C4-2B (cell line): ENCODE data around the gene CUX1.

ENCODE experiments used
- ZFX ChIP-seq: fragments of 450-650 bp; IDR thresholded peaks from 2 replicates; pipeline ENCODE4 v1.6.1; 2017
- TF ChIP-seq, protein P1 (sequence below): fragments of 450-650 bp; conservative IDR thresholded peaks from 2 replicates; pipeline ENCODE4 v1.5.1; 2017; ENCODE audit warnings: mild to moderate bottlenecking

GRCh38 chr7:102122026-102122425 lies 304.6 kb downstream of the CUX1 start:
- TF ChIP-seq, protein P1, sequence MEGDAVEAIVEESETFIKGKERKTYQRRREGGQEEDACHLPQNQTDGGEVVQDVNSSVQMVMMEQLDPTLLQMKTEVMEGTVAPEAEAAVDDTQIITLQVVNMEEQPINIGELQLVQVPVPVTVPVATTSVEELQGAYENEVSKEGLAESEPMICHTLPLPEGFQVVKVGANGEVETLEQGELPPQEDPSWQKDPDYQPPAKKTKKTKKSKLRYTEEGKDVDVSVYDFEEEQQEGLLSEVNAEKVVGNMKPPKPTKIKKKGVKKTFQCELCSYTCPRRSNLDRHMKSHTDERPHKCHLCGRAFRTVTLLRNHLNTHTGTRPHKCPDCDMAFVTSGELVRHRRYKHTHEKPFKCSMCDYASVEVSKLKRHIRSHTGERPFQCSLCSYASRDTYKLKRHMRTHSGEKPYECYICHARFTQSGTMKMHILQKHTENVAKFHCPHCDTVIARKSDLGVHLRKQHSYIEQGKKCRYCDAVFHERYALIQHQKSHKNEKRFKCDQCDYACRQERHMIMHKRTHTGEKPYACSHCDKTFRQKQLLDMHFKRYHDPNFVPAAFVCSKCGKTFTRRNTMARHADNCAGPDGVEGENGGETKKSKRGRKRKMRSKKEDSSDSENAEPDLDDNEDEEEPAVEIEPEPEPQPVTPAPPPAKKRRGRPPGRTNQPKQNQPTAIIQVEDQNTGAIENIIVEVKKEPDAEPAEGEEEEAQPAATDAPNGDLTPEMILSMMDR: no peak
- no peak for TF ChIP-seq ZFX
